ENCODE results near the gene RAB3IP. TPM values are rescaled to one million over a fixed set of nuclear protein-coding genes. Genes with fewer than 3 reads are reported as not detected.

The RAB3IP gene
- total and polyA plus RNA-seq, 2 of the 4 experiments (the other 2 are of a cell fraction) = 1.5 to 2.7 TPM

DNA sequence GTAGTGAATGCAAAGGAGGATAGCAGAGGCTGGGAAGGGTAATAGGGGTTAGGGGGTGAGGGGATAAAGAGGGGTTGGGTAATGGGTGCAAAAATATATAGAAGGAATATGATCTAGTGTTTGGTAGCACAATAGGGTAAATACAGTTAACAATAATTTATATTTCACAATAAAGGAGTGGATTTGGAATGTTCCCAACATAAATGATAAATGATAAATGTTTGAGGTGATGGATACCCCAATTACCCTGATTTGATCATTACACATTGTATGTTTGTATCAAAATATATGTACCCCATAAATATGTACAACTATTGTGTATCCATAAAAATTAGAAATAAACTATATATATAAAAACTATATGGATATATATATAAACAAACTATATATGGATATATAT, 85.4 kb downstream of the RAB3IP start:
- Histone ChIP-seq H4K5ac (ENCODE audit: low read depth, low read length) (no peak overlapping the region), H3K27ac (ENCODE audit: insufficient read depth, low read length) (no peak overlapping the region), H3K23ac (ENCODE audit: low read depth, low read length) (no peak overlapping the region), H4K8ac (ENCODE audit: low read depth in 2 of 2, low read length in 2 of 2) (no peak overlapping the region), H4K20me1 (ENCODE audit: insufficient read depth, low read length) (no peaks in the 10 kb centered on the region), H3K14ac (replicated peaks; ENCODE audit: low read depth, low read length) (no peak overlapping the region), H3K4me1 (ENCODE audit: control insufficient read depth, insufficient read depth, low read length) (peaks cover 3% of the 10 kb centered on the region; the same call in 1 of the 2 replicates), H3K4me3 (ENCODE audit: insufficient read depth, low read depth, low read length) (no peak overlapping the region), H3K9me3 (ENCODE audit: control insufficient read depth, insufficient read depth, low read length) (no peaks in the 10 kb centered on the region), H3K27me3 (ENCODE audit: control insufficient read depth, insufficient read depth, low read length) (no peaks in the 10 kb centered on the region; the same call in 1 of the 2 replicates), H2AK9ac (replicated peaks; ENCODE audit: low read depth, low read length, poor library complexity) (no peak overlapping the region), H3K79me1 (ENCODE audit: low read depth in 1 of 2, low read length in 2 of 2) (no peaks in the 10 kb centered on the region), H3K9ac (ENCODE audit: low read depth, low read length) (no peak overlapping the region), H3K4me2 (ENCODE audit: low read depth, low read length) (no peak overlapping the region), H2BK20ac (ENCODE audit: low read depth, low read length) (no peak overlapping the region), H2AK5ac (ENCODE audit: low read depth, low read length) (no peak overlapping the region), H2BK15ac (ENCODE audit: low read depth, low read length) (no peak overlapping the region), H3K4ac (ENCODE audit: low read depth, low read length) (no peak overlapping the region), H3K56ac (ENCODE audit: extremely low read depth, insufficient read depth, low read length) (no peak overlapping the region), H2BK5ac (ENCODE audit: low read depth, low read length, poor library complexity, severe bottlenecking) (no peak overlapping the region), H3K36me3 (ENCODE audit: control insufficient read depth, insufficient read depth, low read length) (no peaks in the 10 kb centered on the region), H2BK120ac (ENCODE audit: low read depth, low read length) (no peak overlapping the region), H3K18ac (ENCODE audit: low read depth, low read length) (no peak overlapping the region), H4K91ac (ENCODE audit: insufficient read depth, low read depth, low read length) (no peak overlapping the region), H3K9me1 (ENCODE audit: insufficient read depth, low read length) (no peaks in the 10 kb centered on the region), H2AFZ (replicated peaks; ENCODE audit: low read length, poor library complexity) (no peak overlapping the region)
- BruUV-seq (replicated peaks) = no TSS peak
- ATAC-seq (ENCODE audit: low read depth) = no peak
- in situ Hi-C loops (cut with MboI; ENCODE audit: low sequenced_read_pairs) (no loop called here), dilution Hi-C loops (cut with HindIII; ENCODE audit: low sequenced_read_pairs, unreplicated experiment) (no loop called here), intact Hi-C loops (cut with micrococcal nuclease) (no loop called here)
- TF ChIP-seq RFX5 (IDR thresholded peaks at IDR 0.05; ENCODE audit: low read depth, low read length) = no peak
- no peak for TF ChIP-seq FOS (IDR thresholded peaks at IDR 0.05; ENCODE audit: low read depth, low read length)
- no peak for DNase-seq
- ChIA-PET CTCF (no interaction called here), POLR2A (ENCODE audit: unreplicated experiment) (no interaction called here)
